ENCODE data around the gene PDE4B.

PDE4B gene

GRCh38 chr1:66422804-66423203, 630.1 kb downstream of the PDE4B start:
- no peak for DNase-seq (ENCODE audit: low read depth)
